ENCODE measurements around the gene CARD8.

Gene CARD8

DNA sequence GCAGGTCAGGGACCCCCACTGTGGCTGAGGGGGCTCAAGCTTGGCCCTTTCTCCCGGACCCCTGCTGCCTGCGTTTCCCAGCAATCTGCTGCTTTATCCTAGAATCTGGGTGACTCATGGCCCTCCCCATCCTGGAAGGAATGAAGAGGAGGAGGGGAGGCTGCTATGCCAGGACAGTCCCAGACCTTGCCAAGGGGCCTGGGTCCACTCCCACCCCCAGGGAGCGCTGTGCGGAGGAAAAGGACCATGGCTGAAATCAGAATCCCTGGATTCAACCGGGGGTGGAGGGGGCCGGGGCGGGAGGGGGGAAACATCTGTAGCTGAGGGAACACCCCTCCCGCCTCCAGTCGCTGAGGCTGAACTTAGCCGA, 34.7 kb upstream of the CARD8 start:
- H3K27me3 ChIP-seq: peaks cover 0 to 21% of the 10 kb centered on the region in 2 donors
- no peak for DNase-seq
- peaks cover 0 to 14% (median 10%) of the 10 kb centered on the region in 4 donors for H3K4me1 ChIP-seq
- intact Hi-C loops (cut with DNase I; ENCODE audit: low total_unique reads): loop anchor here (1.0 kb wide), 1 partner anchor 23 kb away; no protein-coding TSS in a partner anchor
- H3K4me3 ChIP-seq: peak overlapping the region; percentile 31 to 51
- H3K36me3 ChIP-seq: peaks cover 0 to 4% (median 0%) of the 10 kb centered on the region in 3 donors
- H3K27ac ChIP-seq: no peak overlapping the region
- peaks cover 0 to 7% (median 0%) of the 10 kb centered on the region in 3 donors for H3K9me3 ChIP-seq
- TF ChIP-seq CTCF (IDR thresholded peaks at IDR 0.05): no peak

DNA sequence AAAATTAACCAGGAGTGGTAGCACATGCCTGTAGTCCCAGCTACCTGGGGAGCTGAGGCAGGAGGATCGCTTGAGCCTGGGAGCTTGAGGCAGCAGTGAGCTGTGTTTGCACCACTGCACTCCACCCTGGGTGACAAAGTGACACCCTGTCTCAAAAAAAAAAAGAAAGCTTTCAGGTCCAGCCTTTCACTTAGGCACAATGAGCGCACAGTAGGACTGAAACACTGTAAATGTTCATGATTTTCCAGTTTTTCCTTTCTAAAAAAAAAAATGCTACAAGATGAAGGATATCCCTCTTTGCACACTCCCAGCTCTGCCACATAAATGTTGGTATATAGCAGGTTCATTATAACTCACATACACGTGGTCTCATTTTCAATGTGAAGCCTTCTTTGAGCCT, 32.0 kb upstream of the CARD8 start:
- Histone ChIP-seq H3K36me3 (peaks cover 0 to 11% (median 4%) of the 10 kb centered on the region in 3 donors), H3K27me3 (peaks cover 0 to 14% of the 10 kb centered on the region in 2 donors), H3K4me3 (no peak overlapping the region), H3K27ac (no peak overlapping the region), H3K4me1 (peaks cover 0 to 14% (median 10%) of the 10 kb centered on the region in 4 donors), H3K9me3 (peaks cover 0 to 13% (median 4%) of the 10 kb centered on the region in 3 donors)
- intact Hi-C loops (cut with DNase I; ENCODE audit: low total_unique reads): no loop called here
- no peak for DNase-seq
- no peak for TF ChIP-seq CTCF (IDR thresholded peaks at IDR 0.05)

DNA sequence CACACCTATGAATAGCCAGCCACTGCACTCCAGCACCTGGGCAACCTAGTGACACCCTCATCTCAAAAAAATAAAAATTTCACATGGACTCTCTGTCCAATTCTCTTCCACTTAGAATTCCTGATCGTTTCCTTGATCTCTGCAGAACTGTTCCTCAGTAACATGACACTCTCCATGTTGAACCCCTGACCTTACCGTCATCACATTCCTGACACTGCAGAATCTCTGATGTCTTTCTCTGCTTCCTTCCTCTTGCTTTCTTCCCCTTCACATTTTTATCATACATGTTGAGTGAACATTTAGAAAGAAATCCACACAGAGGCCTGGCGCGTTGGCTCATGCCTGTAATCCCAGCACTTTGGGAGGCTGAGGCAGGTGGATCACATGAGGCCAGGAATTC, 29.2 kb upstream of the CARD8 start:
- H3K4me1 ChIP-seq: no peaks in the 10 kb centered on the region

DNA sequence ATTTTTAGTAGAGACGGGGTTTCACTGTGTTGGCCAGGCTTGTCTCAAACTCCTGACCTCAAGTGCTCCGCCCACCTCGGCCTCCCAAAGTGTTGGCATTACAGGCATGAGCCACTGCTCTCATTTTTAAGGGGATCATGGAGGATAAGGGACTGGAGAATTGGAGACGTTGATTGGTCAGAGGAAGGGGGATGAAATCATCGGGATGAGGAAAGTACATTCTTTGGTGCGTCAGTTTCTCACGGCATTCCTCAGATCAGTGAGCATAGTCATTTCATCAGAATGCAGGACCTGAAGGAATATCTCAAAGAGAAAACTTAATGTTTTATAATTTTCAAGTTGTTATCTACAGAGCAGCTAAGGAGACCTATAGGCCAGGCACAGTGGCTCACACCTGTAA, 28.2 kb upstream of the CARD8 start:
- no peaks in the 10 kb centered on the region for H3K4me1 ChIP-seq
- peaks cover 0 to 13% (median 4%) of the 10 kb centered on the region in 3 donors for H3K9me3 ChIP-seq
- no peak for DNase-seq
- peaks cover 0 to 12% (median 4%) of the 10 kb centered on the region in 3 donors for H3K36me3 ChIP-seq
- TF ChIP-seq CTCF (IDR thresholded peaks at IDR 0.05): no peak
- H3K4me3 ChIP-seq: no peak overlapping the region
- intact Hi-C loops (cut with DNase I; ENCODE audit: low total_unique reads): no loop called here
- H3K27ac ChIP-seq: no peak overlapping the region
- H3K27me3 ChIP-seq: peaks cover 0 to 17% of the 10 kb centered on the region in 2 donors

More for the DNA sequence above, 29.2 kb upstream of the CARD8 start:
- peaks cover 0 to 13% (median 4%) of the 10 kb centered on the region in 3 donors for H3K9me3 ChIP-seq
- intact Hi-C loops (cut with DNase I; ENCODE audit: low total_unique reads): no loop called here
- H3K36me3 ChIP-seq: peaks cover 0 to 12% (median 4%) of the 10 kb centered on the region in 3 donors
- DNase-seq: no peak
- H3K4me3 ChIP-seq: no peak overlapping the region
- no peak overlapping the region for H3K27ac ChIP-seq
- TF ChIP-seq CTCF (IDR thresholded peaks at IDR 0.05): no peak
- H3K27me3 ChIP-seq: peaks cover 0 to 10% of the 10 kb centered on the region in 2 donors

DNA sequence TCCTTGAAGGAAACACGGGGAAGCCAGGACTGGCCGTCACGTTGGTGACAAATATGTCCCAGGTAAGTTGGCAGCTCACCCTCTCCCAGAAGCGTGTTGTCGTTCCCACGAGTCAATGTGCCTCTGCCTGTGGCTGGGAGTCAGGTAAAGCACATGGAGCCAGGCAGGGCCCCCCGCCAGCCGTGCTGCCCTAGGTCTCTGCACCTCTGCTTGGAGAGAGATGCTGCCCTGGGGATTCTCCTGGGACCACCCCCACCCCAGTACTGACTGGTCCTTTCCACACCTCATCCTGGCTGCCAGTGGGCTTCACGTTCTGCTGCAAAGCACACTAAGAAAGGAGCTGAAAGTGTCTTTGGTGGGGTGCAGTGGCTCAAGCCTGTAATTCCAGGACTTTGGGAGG, 24.0 kb upstream of the CARD8 start:
- peaks cover 0 to 6% (median 4%) of the 10 kb centered on the region in 3 donors for H3K9me3 ChIP-seq
- peaks cover 0 to 24% of the 10 kb centered on the region in 2 donors for H3K27me3 ChIP-seq
- DNase-seq: no peak
- intact Hi-C loops (cut with DNase I; ENCODE audit: low total_unique reads): no loop called here
- TF ChIP-seq CTCF (IDR thresholded peaks at IDR 0.05): no peak
- no peak overlapping the region for H3K4me3 ChIP-seq
- no peak overlapping the region for H3K27ac ChIP-seq
- no peaks in the 10 kb centered on the region for H3K4me1 ChIP-seq
- peaks cover 0 to 8% (median 4%) of the 10 kb centered on the region in 3 donors for H3K36me3 ChIP-seq

- no peaks in the 10 kb centered on the region for H3K9me3 ChIP-seq
- no peak overlapping the region for H3K4me3 ChIP-seq
- no peak for TF ChIP-seq CTCF (IDR thresholded peaks at IDR 0.05)
- H3K27ac ChIP-seq: no peak overlapping the region
- H3K27me3 ChIP-seq: peaks cover 0 to 34% of the 10 kb centered on the region in 2 donors
- H3K4me1 ChIP-seq: peaks cover 0 to 17% (median 11%) of the 10 kb centered on the region in 4 donors
- no peaks in the 10 kb centered on the region for H3K36me3 ChIP-seq
- intact Hi-C loops (cut with DNase I; ENCODE audit: low total_unique reads): no loop called here
- DNase-seq: peak in 1 of 2 donors; percentile 27
These were observed 19.2 kb upstream of the CARD8 start for GRCh38 chr19:48274938-48275337.

All from tibial artery (tissue), 4 donors.